ENCODE measurements around the gene BTBD9.

GRCh38 chr6:38514399-38514798 is 125.3 kb downstream of the BTBD9 start:
- TF ChIP-seq PREB (CRISPR knock-in tag; IDR thresholded peaks at IDR 0.05), result no peak
- TF ChIP-seq BRD4 (IDR thresholded peaks at IDR 0.05), result no peak
- no peak for TF ChIP-seq MYC (IDR thresholded peaks at IDR 0.05; ENCODE audit: low read depth, low read length)
- no peak for TF ChIP-seq MYC (CRISPR knock-in tag; IDR thresholded peaks at IDR 0.05; ENCODE audit: borderline replicate concordance, low read depth)
- no peak for TF ChIP-seq BCOR (IDR thresholded peaks at IDR 0.05)
- no peak for TF ChIP-seq FOXA3 (CRISPR knock-in tag; conservative IDR thresholded peaks at IDR 0.05 in 1 of 2, IDR thresholded peaks at IDR 0.05 in 1 of 2)
